ENCODE measurements around the gene EFNA5.

Gene EFNA5

GRCh38 chr5:107589520-107590193, 81.1 kb downstream of the EFNA5 start:
- TF ChIP-seq, protein P1, sequence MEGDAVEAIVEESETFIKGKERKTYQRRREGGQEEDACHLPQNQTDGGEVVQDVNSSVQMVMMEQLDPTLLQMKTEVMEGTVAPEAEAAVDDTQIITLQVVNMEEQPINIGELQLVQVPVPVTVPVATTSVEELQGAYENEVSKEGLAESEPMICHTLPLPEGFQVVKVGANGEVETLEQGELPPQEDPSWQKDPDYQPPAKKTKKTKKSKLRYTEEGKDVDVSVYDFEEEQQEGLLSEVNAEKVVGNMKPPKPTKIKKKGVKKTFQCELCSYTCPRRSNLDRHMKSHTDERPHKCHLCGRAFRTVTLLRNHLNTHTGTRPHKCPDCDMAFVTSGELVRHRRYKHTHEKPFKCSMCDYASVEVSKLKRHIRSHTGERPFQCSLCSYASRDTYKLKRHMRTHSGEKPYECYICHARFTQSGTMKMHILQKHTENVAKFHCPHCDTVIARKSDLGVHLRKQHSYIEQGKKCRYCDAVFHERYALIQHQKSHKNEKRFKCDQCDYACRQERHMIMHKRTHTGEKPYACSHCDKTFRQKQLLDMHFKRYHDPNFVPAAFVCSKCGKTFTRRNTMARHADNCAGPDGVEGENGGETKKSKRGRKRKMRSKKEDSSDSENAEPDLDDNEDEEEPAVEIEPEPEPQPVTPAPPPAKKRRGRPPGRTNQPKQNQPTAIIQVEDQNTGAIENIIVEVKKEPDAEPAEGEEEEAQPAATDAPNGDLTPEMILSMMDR (IDR thresholded peaks at IDR 0.05; ENCODE audit: low read depth, low read length, missing control alignments) = no peak
- H3K4me3 ChIP-seq (ENCODE audit: low read depth, low read length) = no peak overlapping the region
- DNase-seq (ENCODE audit: low read depth) = no peak

- H3K4me3 ChIP-seq (ENCODE audit: low read depth, low read length) = no peak overlapping the region
- no peak for DNase-seq (ENCODE audit: low read depth)
- TF ChIP-seq, protein P1 (IDR thresholded peaks at IDR 0.05; ENCODE audit: low read depth, low read length, missing control alignments) = no peak
These were observed 88.1 kb downstream of the EFNA5 start for GRCh38 chr5:107582625-107583024.

DNA sequence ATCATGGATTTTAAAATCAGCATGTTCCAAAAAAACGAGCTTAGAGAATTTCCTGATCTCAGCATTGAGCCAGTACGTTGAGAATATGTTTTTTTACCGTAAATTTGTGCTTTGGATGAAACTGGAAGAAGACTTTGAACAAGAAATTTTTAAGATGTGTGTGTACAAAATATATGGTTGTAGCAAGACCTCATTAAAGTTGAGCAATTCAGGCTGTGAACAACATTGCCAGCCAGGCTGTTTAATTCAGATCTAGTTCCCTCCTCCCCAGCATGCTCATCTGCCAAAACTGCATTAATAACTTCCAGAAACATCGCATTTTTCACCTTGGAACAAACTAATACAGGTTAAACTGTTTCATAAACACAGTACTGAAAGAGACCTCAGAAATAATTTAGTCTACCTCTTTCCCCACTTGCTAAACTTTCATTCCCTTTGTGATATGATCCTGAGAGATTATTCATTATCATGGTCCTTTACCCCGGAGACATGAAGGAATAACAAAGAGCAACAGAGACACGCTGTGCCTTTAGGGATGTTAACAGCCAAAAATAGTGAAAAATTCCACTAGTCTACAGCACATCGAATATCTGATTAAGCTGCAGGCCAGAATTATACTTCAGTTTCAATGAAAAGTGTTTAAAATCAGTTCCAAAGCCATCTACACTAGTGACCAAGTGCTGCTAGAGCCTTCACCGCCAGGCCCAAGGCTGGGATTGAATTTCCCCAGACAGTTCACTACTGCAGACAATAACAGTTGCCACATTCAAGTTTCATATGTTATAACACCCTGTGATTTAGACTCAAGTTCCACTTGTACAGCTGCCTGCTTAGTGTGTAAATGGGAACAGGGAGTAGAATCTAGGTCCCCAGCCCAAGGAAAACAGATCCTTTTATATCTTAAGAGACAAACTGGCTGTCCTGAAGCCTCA, 89.6 kb downstream of the EFNA5 start:
- H3K4me3 ChIP-seq (ENCODE audit: low read depth, low read length) = no peak overlapping the region
- TF ChIP-seq, protein P1 (IDR thresholded peaks at IDR 0.05; ENCODE audit: low read depth, low read length, missing control alignments) = no peak
- DNase-seq (ENCODE audit: low read depth) = no peak

DNA sequence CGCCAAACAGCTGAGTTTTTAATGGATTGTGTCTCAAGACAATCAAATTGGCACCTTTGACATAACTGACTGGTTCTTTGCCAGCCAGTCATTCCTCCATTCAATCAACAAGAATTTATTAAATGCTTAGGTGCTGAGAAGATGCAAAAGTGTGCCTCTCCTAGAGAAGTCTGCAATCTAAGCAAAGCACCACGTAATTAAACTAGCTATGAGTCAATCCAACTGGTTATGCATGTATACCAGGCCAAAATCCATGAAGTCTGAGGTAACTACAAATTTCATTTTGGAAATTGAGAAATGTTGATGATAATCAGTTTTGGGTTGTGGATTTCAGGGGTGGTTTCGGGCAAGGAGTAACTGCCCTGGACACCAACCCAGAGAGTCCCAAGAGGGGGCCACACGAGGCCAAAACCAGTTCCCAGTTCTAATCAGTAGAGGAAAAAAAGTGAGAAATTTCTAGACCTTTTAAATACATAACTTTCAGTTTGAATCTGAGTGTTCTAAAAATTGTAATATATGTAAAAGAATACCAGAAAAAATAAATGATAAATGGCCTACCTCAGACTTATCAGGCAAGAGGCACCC, 92.6 kb downstream of the EFNA5 start:
- no peak for DNase-seq (ENCODE audit: low read depth)
- TF ChIP-seq, protein P1 (IDR thresholded peaks at IDR 0.05; ENCODE audit: low read depth, low read length, missing control alignments) = no peak
- no peak overlapping the region for H3K4me3 ChIP-seq (ENCODE audit: low read depth, low read length)

- H3K4me3 ChIP-seq (ENCODE audit: low read depth, low read length) = no peak overlapping the region
- TF ChIP-seq, protein P1 (IDR thresholded peaks at IDR 0.05; ENCODE audit: low read depth, low read length, missing control alignments) = no peak
- DNase-seq (ENCODE audit: low read depth) = no peak
These were observed 93.3 kb downstream of the EFNA5 start for GRCh38 chr5:107577394-107577950.

DNA sequence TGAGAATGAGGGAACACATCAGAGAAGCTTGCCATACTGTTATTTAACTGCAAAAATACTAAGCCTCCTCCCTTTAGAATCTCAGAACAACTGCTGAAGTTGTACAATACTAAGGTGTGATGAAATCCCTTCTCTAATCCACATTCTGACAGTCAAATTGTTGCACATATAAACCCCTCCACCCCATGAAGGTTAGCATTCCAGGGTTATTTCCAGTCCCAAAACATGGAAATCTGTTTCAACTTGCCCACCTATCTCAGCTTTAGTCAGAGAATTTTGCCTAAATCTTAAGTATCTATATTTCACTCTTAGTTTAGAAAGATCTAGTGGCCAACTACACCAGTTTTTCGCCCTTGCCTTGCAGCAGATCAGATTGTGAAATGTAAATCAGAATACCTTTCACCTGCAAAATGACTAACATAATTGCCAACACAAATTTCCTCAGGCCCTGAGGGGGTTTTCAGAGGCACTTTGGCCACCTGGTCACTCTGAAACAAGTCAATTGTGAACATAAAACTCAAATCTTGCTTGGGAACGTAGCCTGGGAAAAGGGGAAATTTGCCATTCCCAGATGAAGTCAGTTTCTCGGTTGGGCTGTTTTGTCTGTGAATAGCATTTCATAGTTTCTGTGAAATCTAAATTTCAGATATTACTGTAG, 93.9 kb downstream of the EFNA5 start:
- TF ChIP-seq, protein P1 (IDR thresholded peaks at IDR 0.05; ENCODE audit: low read depth, low read length, missing control alignments) = no peak
- H3K4me3 ChIP-seq (ENCODE audit: low read depth, low read length) = no peak overlapping the region
- no peak for DNase-seq (ENCODE audit: low read depth)

All from GM12864 (cell line).